Upper lobe of left lung (tissue), 4 donors: ENCODE data around the gene SCO1.

Experiments used
- CTCF ChIP-seq, 6 experiments: fragments of 450-650 bp in 4 of 6; fragments of 200-600 bp in 2 of 6; sonication (generic) in 2 of 6; IDR thresholded peaks; one replicate each; pipeline ENCODE4 v1.5.1; 2016 to 2019; ENCODE audit warnings: antibody characterized with exemption in 6 of 6
- EP300 ChIP-seq, 4 donors: sonication (generic); formaldehyde crosslinking; IDR thresholded peaks; one replicate each; pipeline ENCODE4 v1.5.1; 2017; ENCODE audit warnings: antibody characterized with exemption in 4 of 4, control low read depth in 2 of 4
- POLR2A ChIP-seq, 4 donors: fragments of 450-650 bp; IDR thresholded peaks; one replicate each; pipeline ENCODE4 v1.5.1; 2016 to 2017; ENCODE audit warnings: antibody characterized with exemption in 4 of 4, mild to moderate bottlenecking in 2 of 4
- POLR2AphosphoS5 ChIP-seq, 2 donors: sonication (generic); formaldehyde crosslinking; IDR thresholded peaks; one replicate each; pipeline ENCODE4 v1.5.1; 2017; ENCODE audit warnings: antibody characterized with exemption in 2 of 2

GRCh38 chr17:10729334-10730193 is 32.2 kb upstream of the SCO1 start, which contains the start of gene TMEM220:
- TF ChIP-seq EP300 (IDR thresholded peaks at IDR 0.05) = no peak
- peak in 3 of 4 donors; percentile 57 to 83 (median 61) for TF ChIP-seq POLR2A (IDR thresholded peaks at IDR 0.05)
- no peak for TF ChIP-seq CTCF (IDR thresholded peaks at IDR 0.05)
- TF ChIP-seq POLR2AphosphoS5 (IDR thresholded peaks at IDR 0.05) = peak; percentile 16 to 80
